ENCODE measurements around the gene TTC17. TPM values are rescaled to one million over a fixed set of nuclear protein-coding genes. Genes with fewer than 3 reads are reported as not detected.

Gene TTC17
- total RNA-seq, 2 experiments from 2014 or later: 71.3 to 84.2 TPM

- no peak for TF ChIP-seq CTCF (conservative IDR thresholded peaks at IDR 0.05; ENCODE audit: low read length)
- no peaks in the 10 kb centered on the region for H3K4me1 ChIP-seq (ENCODE audit: insufficient read depth, low read length, poor library complexity, severe bottlenecking)
- ChIA-PET CTCF (ENCODE audit: unreplicated experiment) (no interaction called here), POLR2A (no interaction called here)
- H3K4me2 ChIP-seq (ENCODE audit: low read length): no peak overlapping the region
- no peaks in the 10 kb centered on the region for H3K9me3 ChIP-seq (ENCODE audit: low read length)
- no peaks in the 10 kb centered on the region for H3K9me2 ChIP-seq (ENCODE audit: insufficient read depth, low read length)
- H3K4me3 ChIP-seq (ENCODE audit: low read depth, low read length, poor library complexity, severe bottlenecking): no peak overlapping the region
- H4K20me1 ChIP-seq (ENCODE audit: insufficient read depth, low read length): no peaks in the 10 kb centered on the region
- no peak overlapping the region for H2AFZ ChIP-seq (ENCODE audit: low read length)
- H3K36me3 ChIP-seq (ENCODE audit: insufficient read depth, low read length): peaks cover 38% of the 10 kb centered on the region; the same call in 1 of the 2 replicates
- H3K79me2 ChIP-seq (ENCODE audit: insufficient read depth, low read depth, low read length): no peaks in the 10 kb centered on the region
- intact Hi-C loops (cut with micrococcal nuclease; ENCODE audit: unreplicated experiment): no loop called here
- BruUV-seq (replicated peaks): no TSS peak
- H3K27ac ChIP-seq (ENCODE audit: low read depth, low read length, poor library complexity, severe bottlenecking): no peak overlapping the region
- DNase-seq (ENCODE audit: low spot score): no peak
These were observed 127.4 kb downstream of the TTC17 start for GRCh38 chr11:43486141-43486540.

GRCh38 chr11:43489869-43490465, 131.2 kb downstream of the TTC17 start:
- no peaks in the 10 kb centered on the region for H3K9me2 ChIP-seq (ENCODE audit: insufficient read depth, low read length)
- ChIA-PET POLR2A (interaction anchor here (0.6 kb wide), 1 partner anchor 260 kb away, joined by 3 read pairs; no protein-coding TSS in a partner anchor), CTCF (ENCODE audit: unreplicated experiment) (no interaction called here)
- H3K4me2 ChIP-seq (ENCODE audit: low read length): no peak overlapping the region
- no peak for DNase-seq (ENCODE audit: low spot score)
- BruUV-seq (replicated peaks): no TSS peak
- no peak overlapping the region for H2AFZ ChIP-seq (ENCODE audit: low read length)
- H3K36me3 ChIP-seq (ENCODE audit: insufficient read depth, low read length): peaks cover 70% of the 10 kb centered on the region
- intact Hi-C loops (cut with micrococcal nuclease; ENCODE audit: unreplicated experiment): no loop called here
- H3K27ac ChIP-seq (ENCODE audit: low read depth, low read length, poor library complexity, severe bottlenecking): no peak overlapping the region
- no peaks in the 10 kb centered on the region for H3K4me1 ChIP-seq (ENCODE audit: insufficient read depth, low read length, poor library complexity, severe bottlenecking)
- H3K9me3 ChIP-seq (ENCODE audit: low read length): no peaks in the 10 kb centered on the region
- no peaks in the 10 kb centered on the region for H4K20me1 ChIP-seq (ENCODE audit: insufficient read depth, low read length)
- H3K4me3 ChIP-seq (ENCODE audit: low read depth, low read length, poor library complexity, severe bottlenecking): no peak overlapping the region
- H3K79me2 ChIP-seq (ENCODE audit: insufficient read depth, low read depth, low read length): no peaks in the 10 kb centered on the region
- TF ChIP-seq CTCF (conservative IDR thresholded peaks at IDR 0.05; ENCODE audit: low read length): no peak
- TF ChIP-seq EZH2phosphoT487 (IDR thresholded peaks at IDR 0.05; ENCODE audit: borderline replicate concordance, low read depth, low read length): no peak

GRCh38 chr11:43492701-43493100, 134.0 kb downstream of the TTC17 start:
- no peaks in the 10 kb centered on the region for H3K4me1 ChIP-seq (ENCODE audit: insufficient read depth, low read length, poor library complexity, severe bottlenecking)
- no peaks in the 10 kb centered on the region for H3K79me2 ChIP-seq (ENCODE audit: insufficient read depth, low read depth, low read length)
- H3K9me3 ChIP-seq (ENCODE audit: low read length): no peaks in the 10 kb centered on the region
- no TSS peak for BruUV-seq (replicated peaks)
- H3K9me2 ChIP-seq (ENCODE audit: insufficient read depth, low read length): no peaks in the 10 kb centered on the region
- no peak overlapping the region for H3K4me3 ChIP-seq (ENCODE audit: low read depth, low read length, poor library complexity, severe bottlenecking)
- no peak for TF ChIP-seq EZH2phosphoT487 (IDR thresholded peaks at IDR 0.05; ENCODE audit: borderline replicate concordance, low read depth, low read length)
- TF ChIP-seq CTCF (conservative IDR thresholded peaks at IDR 0.05; ENCODE audit: low read length): no peak
- no peaks in the 10 kb centered on the region for H4K20me1 ChIP-seq (ENCODE audit: insufficient read depth, low read length)
- DNase-seq (ENCODE audit: low spot score): no peak
- H3K4me2 ChIP-seq (ENCODE audit: low read length): no peak overlapping the region
- peaks cover 58% of the 10 kb centered on the region for H3K36me3 ChIP-seq (ENCODE audit: insufficient read depth, low read length)
- H2AFZ ChIP-seq (ENCODE audit: low read length): no peak overlapping the region
- ChIA-PET POLR2A (no interaction called here), CTCF (ENCODE audit: unreplicated experiment) (no interaction called here)
- intact Hi-C loops (cut with micrococcal nuclease; ENCODE audit: unreplicated experiment): no loop called here
- H3K27ac ChIP-seq (ENCODE audit: low read depth, low read length, poor library complexity, severe bottlenecking): no peak overlapping the region

Measured in OCI-LY7 (cell line).